ENCODE measurements around the gene CFL2.
"Not testable (repeated sequence)": the region's sequence is repeated elsewhere in the genome, so short reads cannot be mapped to it uniquely, and the experiment has no call there.

The CFL2 gene

DNA sequence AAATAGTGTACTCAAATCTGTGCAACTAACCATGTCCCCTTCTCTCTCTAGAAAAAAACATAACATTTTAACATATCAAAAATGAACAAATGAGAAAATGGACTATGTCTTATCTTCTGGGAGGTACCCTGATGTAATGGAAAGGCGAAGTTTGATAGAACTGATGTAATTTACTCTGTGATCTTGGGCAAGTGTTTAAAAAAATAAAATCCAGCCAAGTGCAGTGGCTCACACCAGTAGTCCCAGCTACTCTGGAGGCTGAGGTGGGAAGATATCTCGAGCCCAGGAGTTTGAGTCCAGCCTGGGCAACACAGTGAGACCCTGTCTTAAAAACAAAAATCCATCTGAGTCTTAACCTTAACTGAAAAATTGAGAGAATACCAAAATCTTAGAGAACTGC is 35.8 kb upstream of the CFL2 start:
- Histone ChIP-seq H3K9me3 (ENCODE audit: insufficient read depth, low read length) (no peaks in the 10 kb centered on the region), H3K36me3 (replicated peaks; ENCODE audit: low read depth, low read length) (peaks cover 15% of the 10 kb centered on the region), H3K79me2 (ENCODE audit: low read length) (no peaks in the 10 kb centered on the region), H2AFZ (ENCODE audit: low read depth, low read length) (no peak overlapping the region), H4K20me1 (ENCODE audit: insufficient read depth, low read length) (no peaks in the 10 kb centered on the region), H3K27me3 (ENCODE audit: low read depth, low read length) (no peaks in the 10 kb centered on the region), H3K9ac (ENCODE audit: low read length) (no peak overlapping the region), H3K27ac (ENCODE audit: low read length) (no peak overlapping the region), H3K4me3 (ENCODE audit: low read length) (no peak overlapping the region), H3K4me2 (ENCODE audit: low read length) (no peak overlapping the region), H3K4me1 (ENCODE audit: low read length) (no peaks in the 10 kb centered on the region)
- no peak for TF ChIP-seq EZH2phosphoT487 (IDR thresholded peaks at IDR 0.05; ENCODE audit: low read depth)
- TF ChIP-seq, protein P1, sequence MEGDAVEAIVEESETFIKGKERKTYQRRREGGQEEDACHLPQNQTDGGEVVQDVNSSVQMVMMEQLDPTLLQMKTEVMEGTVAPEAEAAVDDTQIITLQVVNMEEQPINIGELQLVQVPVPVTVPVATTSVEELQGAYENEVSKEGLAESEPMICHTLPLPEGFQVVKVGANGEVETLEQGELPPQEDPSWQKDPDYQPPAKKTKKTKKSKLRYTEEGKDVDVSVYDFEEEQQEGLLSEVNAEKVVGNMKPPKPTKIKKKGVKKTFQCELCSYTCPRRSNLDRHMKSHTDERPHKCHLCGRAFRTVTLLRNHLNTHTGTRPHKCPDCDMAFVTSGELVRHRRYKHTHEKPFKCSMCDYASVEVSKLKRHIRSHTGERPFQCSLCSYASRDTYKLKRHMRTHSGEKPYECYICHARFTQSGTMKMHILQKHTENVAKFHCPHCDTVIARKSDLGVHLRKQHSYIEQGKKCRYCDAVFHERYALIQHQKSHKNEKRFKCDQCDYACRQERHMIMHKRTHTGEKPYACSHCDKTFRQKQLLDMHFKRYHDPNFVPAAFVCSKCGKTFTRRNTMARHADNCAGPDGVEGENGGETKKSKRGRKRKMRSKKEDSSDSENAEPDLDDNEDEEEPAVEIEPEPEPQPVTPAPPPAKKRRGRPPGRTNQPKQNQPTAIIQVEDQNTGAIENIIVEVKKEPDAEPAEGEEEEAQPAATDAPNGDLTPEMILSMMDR (IDR thresholded peaks at IDR 0.05; ENCODE audit: low read depth, low read length): no peak

DNA sequence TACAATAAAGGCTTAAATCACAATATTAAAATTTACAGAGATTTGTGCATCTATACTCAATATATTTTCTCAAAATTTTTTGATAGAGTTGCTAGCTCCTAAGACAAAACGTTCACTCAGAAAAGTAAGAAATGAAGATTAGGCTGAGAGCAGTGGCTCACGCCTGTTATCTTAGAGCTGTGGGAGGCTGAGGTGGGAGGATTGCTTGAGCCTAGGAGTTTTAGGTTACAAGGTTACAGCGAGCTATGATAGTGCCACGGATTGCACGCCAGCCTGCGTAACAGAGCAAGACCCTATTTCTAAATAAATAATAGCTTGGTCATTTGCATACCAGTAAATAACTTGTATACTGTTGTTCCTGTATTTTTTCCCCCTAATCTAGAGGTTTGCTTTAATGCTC is 35.0 kb upstream of the CFL2 start:
- Histone ChIP-seq H3K9me3 (ENCODE audit: insufficient read depth, low read length) (no peaks in the 10 kb centered on the region), H2AFZ (ENCODE audit: low read depth, low read length) (no peak overlapping the region), H3K4me1 (ENCODE audit: low read length) (no peaks in the 10 kb centered on the region), H3K79me2 (ENCODE audit: low read length) (no peaks in the 10 kb centered on the region), H3K27ac (ENCODE audit: low read length) (no peak overlapping the region), H3K4me2 (ENCODE audit: low read length) (no peak overlapping the region), H3K27me3 (ENCODE audit: low read depth, low read length) (no peaks in the 10 kb centered on the region), H3K4me3 (ENCODE audit: low read length) (no peak overlapping the region), H4K20me1 (ENCODE audit: insufficient read depth, low read length) (no peaks in the 10 kb centered on the region), H3K9ac (ENCODE audit: low read length) (no peak overlapping the region), H3K36me3 (replicated peaks; ENCODE audit: low read depth, low read length) (peaks cover 15% of the 10 kb centered on the region)
- TF ChIP-seq EZH2phosphoT487 (IDR thresholded peaks at IDR 0.05; ENCODE audit: low read depth): no peak
- TF ChIP-seq, protein P1 (IDR thresholded peaks at IDR 0.05; ENCODE audit: low read depth, low read length): no peak

DNA sequence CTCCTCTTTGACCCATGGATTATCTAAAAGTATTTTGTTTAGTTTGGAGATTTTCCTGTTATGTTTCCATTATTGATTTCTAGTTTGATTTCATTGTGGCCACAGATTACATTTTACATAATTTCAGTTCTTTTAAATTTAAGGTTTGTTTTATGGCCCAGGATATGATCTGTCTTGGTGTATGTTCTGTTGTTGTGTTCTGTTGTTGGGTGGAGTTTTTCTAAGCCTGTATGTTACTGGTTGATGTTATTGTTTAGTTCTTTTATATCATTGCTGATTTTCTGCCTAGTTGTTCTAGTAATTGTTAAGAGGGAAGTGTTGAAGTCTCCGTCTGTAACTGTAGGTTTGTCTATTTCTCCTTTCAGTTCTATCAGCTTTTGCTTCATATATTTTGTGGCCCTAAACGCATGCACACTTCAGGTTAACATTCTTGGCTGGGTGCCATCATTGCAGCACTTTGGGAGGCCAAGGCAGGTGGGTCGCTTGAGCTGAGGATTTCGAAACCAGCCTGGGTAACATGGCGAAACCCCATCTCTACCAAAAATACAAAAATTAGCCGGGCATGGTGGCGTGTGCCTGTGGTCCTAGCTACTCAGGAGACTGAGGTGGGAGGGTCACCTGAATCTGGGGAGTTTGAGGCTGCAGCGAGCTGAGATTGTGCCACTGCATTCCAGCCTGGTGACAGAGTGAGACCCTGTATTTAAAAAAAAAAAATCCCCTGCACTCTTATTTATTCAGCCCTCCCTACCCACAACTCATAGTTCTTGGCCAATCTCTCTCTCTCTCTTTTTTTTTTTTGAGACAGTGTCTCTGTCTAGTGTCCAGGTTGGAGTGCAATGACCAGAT is 28.1 kb upstream of the CFL2 start:
- no peaks in the 10 kb centered on the region for H3K27me3 ChIP-seq (ENCODE audit: low read depth, low read length)
- TF ChIP-seq, protein P1 (IDR thresholded peaks at IDR 0.05; ENCODE audit: low read depth, low read length): no peak
- no peak for TF ChIP-seq EZH2phosphoT487 (IDR thresholded peaks at IDR 0.05; ENCODE audit: low read depth)
- no peaks in the 10 kb centered on the region for H3K79me2 ChIP-seq (ENCODE audit: low read length)
- H3K36me3 ChIP-seq (replicated peaks; ENCODE audit: low read depth, low read length): no peaks in the 10 kb centered on the region
- H3K9me3 ChIP-seq (ENCODE audit: insufficient read depth, low read length): no peaks in the 10 kb centered on the region
- H4K20me1 ChIP-seq (ENCODE audit: insufficient read depth, low read length): no peaks in the 10 kb centered on the region
- H3K4me3 ChIP-seq (ENCODE audit: low read length): no peak overlapping the region
- H3K4me2 ChIP-seq (ENCODE audit: low read length): no peak overlapping the region
- no peaks in the 10 kb centered on the region for H3K4me1 ChIP-seq (ENCODE audit: low read length)
- H3K27ac ChIP-seq (ENCODE audit: low read length): no peak overlapping the region
- H2AFZ ChIP-seq (ENCODE audit: low read depth, low read length): no peak overlapping the region
- H3K9ac ChIP-seq (ENCODE audit: low read length): no peak overlapping the region

DNA sequence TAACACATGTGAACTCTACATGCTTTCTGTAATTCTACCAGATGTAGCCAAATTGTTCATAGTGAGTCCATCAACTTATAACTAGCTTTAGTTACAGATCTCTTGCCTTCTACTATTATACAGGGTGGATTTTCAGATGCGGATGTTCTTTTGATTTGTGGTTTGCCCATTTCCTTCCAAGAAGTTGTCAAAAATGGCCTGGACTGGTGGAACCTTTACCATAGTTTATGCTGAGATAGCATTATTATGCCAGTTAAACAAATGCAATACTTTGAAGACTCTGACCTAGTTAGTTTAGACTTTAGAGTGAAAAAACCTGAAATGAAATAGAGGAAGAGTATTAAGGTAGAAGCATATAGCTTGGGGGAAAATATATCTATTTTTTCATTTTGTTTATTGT is 27.4 kb upstream of the CFL2 start:
- Histone ChIP-seq H4K20me1 (ENCODE audit: insufficient read depth, low read length) (no peaks in the 10 kb centered on the region), H3K27me3 (ENCODE audit: low read depth, low read length) (no peaks in the 10 kb centered on the region), H3K4me3 (ENCODE audit: low read length) (no peak overlapping the region), H3K36me3 (replicated peaks; ENCODE audit: low read depth, low read length) (no peaks in the 10 kb centered on the region), H3K4me2 (ENCODE audit: low read length) (no peak overlapping the region), H3K79me2 (ENCODE audit: low read length) (no peaks in the 10 kb centered on the region), H2AFZ (ENCODE audit: low read depth, low read length) (no peak overlapping the region), H3K4me1 (ENCODE audit: low read length) (no peaks in the 10 kb centered on the region), H3K27ac (ENCODE audit: low read length) (no peak overlapping the region), H3K9ac (ENCODE audit: low read length) (no peak overlapping the region), H3K9me3 (ENCODE audit: insufficient read depth, low read length) (no peaks in the 10 kb centered on the region)
- no peak for TF ChIP-seq EZH2phosphoT487 (IDR thresholded peaks at IDR 0.05; ENCODE audit: low read depth)
- TF ChIP-seq, protein P1 (IDR thresholded peaks at IDR 0.05; ENCODE audit: low read depth, low read length): no peak

DNA sequence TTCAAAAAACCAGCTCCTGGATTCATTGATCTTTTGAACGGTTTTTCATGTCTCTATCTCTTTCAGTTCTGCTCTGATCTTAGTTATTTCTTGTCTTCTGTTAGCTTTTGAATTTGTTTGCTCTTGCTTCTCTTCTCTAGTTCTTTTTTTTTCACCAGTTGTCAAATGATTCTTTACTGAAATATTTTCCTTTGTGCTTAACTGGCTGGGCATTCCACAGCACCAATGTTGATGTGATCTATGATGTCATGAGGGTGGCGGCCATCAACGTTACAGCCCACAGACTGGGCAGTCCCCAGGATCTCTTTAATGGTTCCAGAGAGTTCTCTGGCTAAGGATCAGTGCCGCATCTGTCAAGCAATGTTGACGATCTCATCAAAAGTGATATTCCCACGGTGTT is 25.7 kb upstream of the CFL2 start:
- H3K4me3 ChIP-seq (ENCODE audit: low read length); H3K4me2 ChIP-seq (ENCODE audit: low read length): not testable (repeated sequence)

DNA sequence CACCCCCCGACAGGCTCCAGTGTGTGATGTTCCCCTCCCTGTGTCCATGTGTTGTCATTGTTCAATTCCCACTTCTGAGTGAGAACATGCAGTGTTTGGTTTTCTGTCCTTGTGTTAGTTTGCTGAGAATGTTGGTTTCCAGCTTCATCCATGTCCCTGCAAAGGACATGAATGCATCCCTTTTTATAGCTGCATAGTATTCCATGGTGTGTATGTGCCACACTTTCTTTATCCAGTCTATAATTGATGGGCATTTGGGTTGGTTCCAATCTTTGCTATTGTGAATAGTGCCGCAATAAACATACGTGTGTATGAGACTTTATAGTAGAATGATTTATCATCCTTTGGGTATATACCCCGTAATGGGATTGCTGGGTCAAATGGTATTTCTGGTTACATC is 22.7 kb upstream of the CFL2 start:
- not testable (repeated sequence) for H3K9ac ChIP-seq (ENCODE audit: low read length); H3K79me2 ChIP-seq (ENCODE audit: low read length); H3K4me3 ChIP-seq (ENCODE audit: low read length); H3K36me3 ChIP-seq (replicated peaks; ENCODE audit: low read depth, low read length); H3K9me3 ChIP-seq (ENCODE audit: insufficient read depth, low read length); H3K27me3 ChIP-seq (ENCODE audit: low read depth, low read length); H3K4me2 ChIP-seq (ENCODE audit: low read length); H4K20me1 ChIP-seq (ENCODE audit: insufficient read depth, low read length); H3K27ac ChIP-seq (ENCODE audit: low read length); H2AFZ ChIP-seq (ENCODE audit: low read depth, low read length); H3K4me1 ChIP-seq (ENCODE audit: low read length)

More for the DNA sequence above, 25.7 kb upstream of the CFL2 start:
- H2AFZ ChIP-seq (ENCODE audit: low read depth, low read length); H3K9ac ChIP-seq (ENCODE audit: low read length); H3K79me2 ChIP-seq (ENCODE audit: low read length); H3K36me3 ChIP-seq (replicated peaks; ENCODE audit: low read depth, low read length); H3K27me3 ChIP-seq (ENCODE audit: low read depth, low read length); H3K4me1 ChIP-seq (ENCODE audit: low read length); H3K27ac ChIP-seq (ENCODE audit: low read length); H4K20me1 ChIP-seq (ENCODE audit: insufficient read depth, low read length); H3K9me3 ChIP-seq (ENCODE audit: insufficient read depth, low read length): not testable (repeated sequence)

Data from OCI-LY3 (cell line).